ENCODE data around the gene LAMC2. TPM values are rescaled to one million over a fixed set of nuclear protein-coding genes. Genes with fewer than 3 reads are reported as not detected.
"Not testable (repeated sequence)": the region's sequence is repeated elsewhere in the genome, so short reads cannot be mapped to it uniquely, and the experiment has no call there.

Gene LAMC2
- total and polyA plus RNA-seq, 2 of the 8 experiments (the other 6 are each of a cell fraction or from before 2014, with no cell fraction given), result 4.6 to 12.9 TPM

DNA sequence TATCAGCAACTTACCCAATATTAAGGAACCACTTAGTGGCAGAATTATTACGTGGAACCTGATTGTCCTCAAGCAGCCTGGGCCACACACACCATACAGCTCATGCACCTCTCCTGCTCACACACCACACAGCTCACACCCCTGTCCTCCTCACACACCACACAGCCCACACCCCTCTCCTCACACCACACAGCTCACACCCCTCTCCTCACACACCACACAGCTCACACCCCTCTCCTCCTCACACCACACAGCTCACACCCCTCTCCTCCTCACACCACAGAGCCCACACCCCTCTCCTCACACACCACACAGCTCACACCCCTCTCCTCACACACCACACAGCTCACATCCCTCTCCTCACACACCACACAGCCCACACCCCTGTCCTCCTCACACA is 36.8 kb upstream of the LAMC2 start (continued):
- TF ChIP-seq, protein P1, sequence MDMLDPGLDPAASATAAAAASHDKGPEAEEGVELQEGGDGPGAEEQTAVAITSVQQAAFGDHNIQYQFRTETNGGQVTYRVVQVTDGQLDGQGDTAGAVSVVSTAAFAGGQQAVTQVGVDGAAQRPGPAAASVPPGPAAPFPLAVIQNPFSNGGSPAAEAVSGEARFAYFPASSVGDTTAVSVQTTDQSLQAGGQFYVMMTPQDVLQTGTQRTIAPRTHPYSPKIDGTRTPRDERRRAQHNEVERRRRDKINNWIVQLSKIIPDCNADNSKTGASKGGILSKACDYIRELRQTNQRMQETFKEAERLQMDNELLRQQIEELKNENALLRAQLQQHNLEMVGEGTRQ (IDR thresholded peaks at IDR 0.05; ENCODE audit: low read length), result no peak
- TF ChIP-seq SIX5 (IDR thresholded peaks at IDR 0.05; ENCODE audit: low read depth, low read length) (no peak), CHD2 (IDR thresholded peaks at IDR 0.05; ENCODE audit: low read length) (no peak)

DNA sequence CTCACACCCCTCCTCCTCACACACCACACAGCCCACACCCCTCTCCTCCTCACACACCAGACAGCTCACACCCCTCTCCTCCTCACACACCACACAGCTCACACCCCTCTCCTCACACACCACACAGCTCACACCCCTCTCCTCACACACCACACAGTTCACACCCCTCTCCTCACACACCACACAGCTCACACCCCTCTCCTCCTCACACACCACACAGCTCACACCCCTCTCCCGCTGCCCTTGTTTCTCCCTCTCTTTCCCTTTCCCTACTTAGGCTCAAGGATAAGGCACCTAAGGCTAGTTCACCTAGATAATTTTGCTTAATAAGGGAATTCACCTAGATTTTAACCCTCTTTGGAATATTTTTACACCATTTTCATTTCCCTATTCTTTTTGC is 36.0 kb upstream of the LAMC2 start:
- not testable (repeated sequence) for H2BK20ac ChIP-seq (ENCODE audit: low read length); H4K5ac ChIP-seq (ENCODE audit: insufficient read length, low read depth, low read length); H2BK5ac ChIP-seq (ENCODE audit: low read depth, low read length); H3K27me3 ChIP-seq (replicated peaks in 1 of 4; ENCODE audit: control insufficient read depth in 3 of 4, extremely low read depth in 1 of 4, insufficient read depth in 3 of 4, low read length in 3 of 4); H3K9ac ChIP-seq (replicated peaks in 1 of 4; ENCODE audit: extremely low read depth in 1 of 4, low read depth in 3 of 4, low read length in 3 of 4); H3K36me3 ChIP-seq (ENCODE audit: control insufficient read depth in 2 of 4, insufficient read depth in 4 of 4, low read length in 3 of 4); H3K79me2 ChIP-seq (ENCODE audit: control insufficient read depth in 1 of 2, insufficient read depth in 2 of 2, low read length in 2 of 2); H3K23ac ChIP-seq (ENCODE audit: insufficient read length); H3K56ac ChIP-seq (replicated peaks; ENCODE audit: insufficient read length, low read depth, low read length); H3K79me1 ChIP-seq (ENCODE audit: low read depth, low read length); FAIRE-seq; DNase-seq (ENCODE audit: low read depth in 1 of 2, low spot score in 2 of 2); H3K4ac ChIP-seq (replicated peaks; ENCODE audit: insufficient read length, low read depth, low read length); H4K8ac ChIP-seq (ENCODE audit: extremely low read depth, insufficient read depth, low read length); H3K27ac ChIP-seq (ENCODE audit: low read depth, low read length); H2BK120ac ChIP-seq (replicated peaks; ENCODE audit: low read depth, low read length); H2BK15ac ChIP-seq (ENCODE audit: low read length); H4K20me1 ChIP-seq (replicated peaks in 1 of 2; ENCODE audit: control insufficient read depth in 1 of 2, insufficient read depth in 2 of 2, low read length in 2 of 2); H3K23me2 ChIP-seq (ENCODE audit: low read depth, low read length); H3K18ac ChIP-seq (ENCODE audit: extremely low read depth, low read length); H2BK12ac ChIP-seq (ENCODE audit: low read depth, low read length); H2AFZ ChIP-seq (ENCODE audit: low read length); H4K91ac ChIP-seq (replicated peaks; ENCODE audit: insufficient read length, low read length); H3K4me1 ChIP-seq (replicated peaks in 1 of 4; ENCODE audit: control insufficient read depth in 3 of 4, insufficient read depth in 4 of 4, low read length in 3 of 4); H2AK5ac ChIP-seq (ENCODE audit: low read depth, low read length); H3K4me3 ChIP-seq (ENCODE audit: extremely low read depth in 1 of 4, insufficient read depth in 2 of 4, low read depth in 3 of 4, low read length in 4 of 4); H3K9me3 ChIP-seq (ENCODE audit: insufficient read depth in 2 of 2, low read depth in 1 of 2, low read length in 1 of 2); H3K4me2 ChIP-seq (ENCODE audit: insufficient read depth in 1 of 2, low read depth in 2 of 2, low read length in 2 of 2); H3K14ac ChIP-seq (ENCODE audit: insufficient read length)
- CTCF ChIA-PET (ENCODE audit: partially characterized antibody), result interaction anchor here (0.6 to 1.5 kb wide), 3 partner anchors 9 to 156 kb away, joined by 3 to 8 read pairs (median 4); no protein-coding TSS in a partner anchor
- POLR2A ChIA-PET (ENCODE audit: partially characterized antibody), result interaction anchor here (1.1 kb wide), 1 partner anchor 9 kb away, joined by 3 read pairs; no protein-coding TSS in a partner anchor
- WGBS, 2 experiments (ENCODE audit: extremely low coverage in 1 of 2, insufficient coverage in 1 of 2, insufficient read length in 1 of 2, insufficient replicate concordance in 2 of 2, low coverage in 1 of 2, low lambda C conversion rate in 2 of 2, missing lambda C conversion rate in 1 of 2), result 100% methylated on average over 1 of the region's 1 CpG; no CpG with 5 or more reads in 1 of the 2 experiments
